Activated T-cell treated with anti-CD3 and anti-CD28 coated beads, Interleukin-2, amount 50 U/mL, for 4 hours (primary cell): ENCODE data around the gene SHLD1. TPM values are rescaled to one million over a fixed set of nuclear protein-coding genes. Genes with fewer than 3 reads are reported as not detected.
"Not testable (repeated sequence)": the region's sequence is repeated elsewhere in the genome, so short reads cannot be mapped to it uniquely, and the experiment has no call there.

Experiments
- ATAC-seq, 2 donors: fragments of 200-7000 bp; cut with Tn5 transposase; one replicate each; pipeline ENCODE4 v1.10.0; 2021
- DNase-seq: peaks from one replicate; pipeline ENCODE4 v3.0.0-alpha.2; 2020
- H3K27me3 Mint-ChIP-seq: one replicate; pipeline ENCODE4 v1.8.0; 2021; ENCODE audit warnings: low read depth, mixed read lengths
- H3K36me3 Mint-ChIP-seq: one replicate; pipeline ENCODE4 v1.8.0; 2022; ENCODE audit warnings: mixed read lengths; ENCODE audit not compliant: insufficient read depth
- H3K4me1 Mint-ChIP-seq: one replicate; pipeline ENCODE4 v1.8.0; 2021; ENCODE audit warnings: low read depth, mixed read lengths
- H3K4me3 Mint-ChIP-seq: one replicate; pipeline ENCODE4 v1.8.0; 2021; ENCODE audit warnings: mild to moderate bottlenecking, moderate library complexity, mixed read lengths
- H3K9me3 Mint-ChIP-seq: one replicate; pipeline ENCODE4 v1.8.0; 2021; ENCODE audit warnings: mixed read lengths
- total RNA-seq, 3 donors: library from RNA; stranded (reverse); gene quantifications; one replicate each; pipeline ENCODE4 v1.2.1, GENCODE V29; 2021

Gene SHLD1
- total RNA-seq, 3 donors from 2014 or later, result 7.2 to 9.8 (median 9.1) TPM

- H3K9me3 Mint-ChIP-seq, H3K4me3 Mint-ChIP-seq, DNase-seq, H3K27me3 Mint-ChIP-seq, H3K4me1 Mint-ChIP-seq, ATAC-seq: not testable (repeated sequence)
- peaks cover 25% of the 10 kb centered on the region for H3K36me3 Mint-ChIP-seq
Measured at GRCh38 chr20:5781367-5781766, 31.2 kb downstream of the SHLD1 start.

GRCh38 chr20:5781798-5782750, 31.9 kb downstream of the SHLD1 start:
- ATAC-seq, result no peak
- no peaks in the 10 kb centered on the region for H3K27me3 Mint-ChIP-seq
- DNase-seq, result no peak
- no peak overlapping the region for H3K4me3 Mint-ChIP-seq
- peaks cover 25% of the 10 kb centered on the region for H3K36me3 Mint-ChIP-seq
- H3K4me1 Mint-ChIP-seq, result peaks cover 8% of the 10 kb centered on the region
- no peaks in the 10 kb centered on the region for H3K9me3 Mint-ChIP-seq

DNA sequence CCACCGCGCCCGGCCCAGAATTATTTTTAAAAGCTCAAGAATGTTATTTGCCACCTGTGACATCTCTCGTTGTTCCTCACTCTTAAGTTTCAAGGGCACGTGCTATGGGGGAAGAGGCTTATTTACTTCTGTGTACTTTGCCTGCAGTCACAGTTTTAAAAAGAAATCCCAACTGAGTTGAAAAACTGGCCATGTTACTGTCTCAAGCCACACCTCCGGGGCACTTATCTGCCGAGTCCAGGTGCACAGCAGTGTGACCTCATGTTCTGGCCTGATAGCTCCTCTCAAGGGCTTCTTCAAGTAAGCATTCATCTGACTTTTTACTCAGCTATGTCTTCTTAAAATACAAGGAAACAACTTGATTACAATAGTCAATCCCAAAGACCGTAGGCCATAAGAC, 34.5 kb downstream of the SHLD1 start:
- DNase-seq (no peak), ATAC-seq (no peak)
- H3K36me3 Mint-ChIP-seq, result peaks cover 13% of the 10 kb centered on the region
- no peaks in the 10 kb centered on the region for H3K9me3 Mint-ChIP-seq
- H3K4me1 Mint-ChIP-seq, result peaks cover 10% of the 10 kb centered on the region
- no peak overlapping the region for H3K4me3 Mint-ChIP-seq
- H3K27me3 Mint-ChIP-seq, result no peaks in the 10 kb centered on the region

- Mint-ChIP-seq H3K27me3 (no peaks in the 10 kb centered on the region), H3K4me3 (no peak overlapping the region), H3K4me1 (peaks cover 10% of the 10 kb centered on the region), H3K36me3 (peaks cover 15% of the 10 kb centered on the region), H3K9me3 (no peaks in the 10 kb centered on the region)
- DNase-seq (no peak), ATAC-seq (no peak)
Measured at GRCh38 chr20:5785146-5785545, 34.9 kb downstream of the SHLD1 start.

GRCh38 chr20:5786930-5787795, 37.0 kb downstream of the SHLD1 start:
- H3K36me3 Mint-ChIP-seq, result peaks cover 9% of the 10 kb centered on the region
- H3K4me3 Mint-ChIP-seq, result no peak overlapping the region
- no peaks in the 10 kb centered on the region for H3K9me3 Mint-ChIP-seq
- ATAC-seq (no peak), DNase-seq (no peak)
- no peaks in the 10 kb centered on the region for H3K27me3 Mint-ChIP-seq
- peaks cover 5% of the 10 kb centered on the region for H3K4me1 Mint-ChIP-seq

DNA sequence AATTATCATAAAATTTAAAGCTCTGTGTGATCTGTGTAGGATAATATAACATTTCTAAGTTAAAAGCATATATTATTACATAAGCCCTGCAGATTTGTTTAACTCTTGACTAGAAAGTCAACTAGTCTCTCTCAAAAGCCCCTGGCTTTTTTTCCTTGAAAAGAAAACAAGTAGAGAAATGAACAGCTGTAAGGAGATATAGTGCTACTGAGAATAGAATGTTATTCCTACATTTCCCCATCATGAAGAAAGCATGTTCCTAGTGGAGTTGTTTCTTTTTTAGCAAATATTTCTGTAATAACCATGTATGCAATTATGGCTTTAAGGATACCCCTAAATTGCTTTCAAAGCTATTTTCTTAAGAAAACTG, 37.6 kb downstream of the SHLD1 start:
- DNase-seq (no peak), ATAC-seq (no peak)
- Mint-ChIP-seq H3K36me3 (peaks cover 8% of the 10 kb centered on the region), H3K27me3 (no peaks in the 10 kb centered on the region), H3K9me3 (no peaks in the 10 kb centered on the region), H3K4me1 (peaks cover 5% of the 10 kb centered on the region), H3K4me3 (no peak overlapping the region)

- DNase-seq, result peak; percentile 71
- no peak overlapping the region for H3K4me3 Mint-ChIP-seq
- peaks cover 5% of the 10 kb centered on the region for H3K4me1 Mint-ChIP-seq
- ATAC-seq, result peak; percentile 93 to 99
- no peaks in the 10 kb centered on the region for H3K9me3 Mint-ChIP-seq
- peaks cover 7% of the 10 kb centered on the region for H3K36me3 Mint-ChIP-seq
- H3K27me3 Mint-ChIP-seq, result no peaks in the 10 kb centered on the region
Measured at GRCh38 chr20:5788385-5788895, 38.2 kb downstream of the SHLD1 start.

- Mint-ChIP-seq H3K36me3 (peaks cover 12% of the 10 kb centered on the region), H3K4me1 (peaks cover 5% of the 10 kb centered on the region), H3K27me3 (no peaks in the 10 kb centered on the region), H3K9me3 (no peaks in the 10 kb centered on the region), H3K4me3 (no peak overlapping the region)
- no peak for ATAC-seq
- DNase-seq, result no peak
Measured at GRCh38 chr20:5789827-5790226, 39.6 kb downstream of the SHLD1 start.

- DNase-seq (no peak), ATAC-seq (no peak)
- Mint-ChIP-seq H3K27me3 (no peaks in the 10 kb centered on the region), H3K4me1 (peaks cover 2% of the 10 kb centered on the region), H3K4me3 (no peak overlapping the region), H3K36me3 (peaks cover 10% of the 10 kb centered on the region), H3K9me3 (no peaks in the 10 kb centered on the region)
Measured at GRCh38 chr20:5793916-5794315, 43.7 kb downstream of the SHLD1 start.

DNA sequence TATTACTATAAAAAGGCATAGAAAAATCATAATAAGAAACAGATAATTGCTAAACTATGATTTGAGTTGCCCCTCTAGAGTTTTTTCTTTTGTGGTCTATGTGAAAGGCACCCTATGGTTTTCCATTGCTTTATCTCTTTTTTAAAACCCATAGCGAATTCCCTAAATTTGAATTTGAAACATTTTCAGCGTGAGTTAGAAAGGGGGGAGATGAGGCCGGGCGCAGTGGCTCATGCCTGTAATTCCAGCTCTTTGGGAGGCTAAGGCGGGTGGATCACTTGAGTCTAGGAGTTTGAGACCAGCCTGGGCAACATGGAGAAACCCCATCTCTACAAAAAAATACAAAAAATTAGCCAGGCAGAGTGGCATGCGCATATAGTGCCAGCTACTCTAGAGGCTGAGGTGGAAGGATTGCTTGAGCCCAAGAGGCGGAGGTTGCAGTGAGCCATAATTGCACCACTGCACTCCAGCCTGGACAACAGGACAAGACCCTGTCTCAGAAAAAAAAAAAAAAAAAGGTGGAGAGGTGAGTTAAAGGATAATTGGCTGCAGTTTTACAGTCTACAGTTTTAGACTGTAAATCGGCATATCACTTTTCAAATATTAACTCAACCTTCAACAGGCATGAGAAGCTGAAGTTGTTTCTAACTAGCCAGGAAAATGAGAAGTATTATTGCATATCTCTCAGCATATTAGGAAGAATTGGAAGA, 46.3 kb downstream of the SHLD1 start:
- ATAC-seq (no peak), DNase-seq (no peak)
- Mint-ChIP-seq H3K9me3 (no peaks in the 10 kb centered on the region), H3K4me3 (no peak overlapping the region), H3K27me3 (no peaks in the 10 kb centered on the region), H3K4me1 (peaks cover 2% of the 10 kb centered on the region), H3K36me3 (peaks cover 8% of the 10 kb centered on the region)

DNA sequence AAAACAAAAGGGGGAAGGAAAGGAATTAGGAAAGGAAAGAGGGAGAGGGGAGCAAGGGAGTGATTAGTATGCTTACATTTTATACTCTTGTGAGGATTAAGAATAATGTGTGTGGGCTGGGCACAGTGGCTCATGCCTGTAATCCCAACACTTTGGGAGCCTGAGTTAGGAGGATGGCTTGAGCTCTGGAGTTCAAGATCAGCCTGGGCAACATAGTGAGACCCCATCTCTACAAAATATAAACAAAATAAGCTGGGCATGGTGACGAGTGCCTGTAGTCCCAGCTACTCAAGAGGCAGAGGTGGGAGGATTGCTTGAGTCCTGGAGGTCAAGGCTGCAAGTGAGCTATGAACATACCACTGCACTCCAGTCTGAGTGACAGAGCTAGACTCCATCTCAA, 47.0 kb downstream of the SHLD1 start:
- Mint-ChIP-seq H3K4me3 (no peak overlapping the region), H3K4me1 (peaks cover 2% of the 10 kb centered on the region), H3K9me3 (no peaks in the 10 kb centered on the region), H3K36me3 (peaks cover 9% of the 10 kb centered on the region), H3K27me3 (no peaks in the 10 kb centered on the region)
- DNase-seq (no peak), ATAC-seq (no peak)

- H3K4me3 Mint-ChIP-seq, result no peak overlapping the region
- no peaks in the 10 kb centered on the region for H3K27me3 Mint-ChIP-seq
- ATAC-seq (no peak), DNase-seq (no peak)
- peaks cover 16% of the 10 kb centered on the region for H3K36me3 Mint-ChIP-seq
- H3K9me3 Mint-ChIP-seq, result no peaks in the 10 kb centered on the region
- peaks cover 2% of the 10 kb centered on the region for H3K4me1 Mint-ChIP-seq
Measured at GRCh38 chr20:5797843-5798462, 47.8 kb downstream of the SHLD1 start.

GRCh38 chr20:5803754-5804303, 53.6 kb downstream of the SHLD1 start:
- not testable (repeated sequence) for H3K4me3 Mint-ChIP-seq

More at GRCh38 chr20:5803754-5804303, 53.6 kb downstream of the SHLD1 start:
- not testable (repeated sequence) for ATAC-seq, H3K4me1 Mint-ChIP-seq, H3K27me3 Mint-ChIP-seq, H3K9me3 Mint-ChIP-seq, DNase-seq
- H3K36me3 Mint-ChIP-seq, result peaks cover 17% of the 10 kb centered on the region
